GM19035 (cell line): ENCODE data around the gene IRX4.
"Not testable (repeated sequence)": the region's sequence is repeated elsewhere in the genome, so short reads cannot be mapped to it uniquely, and the experiment has no call there.

ENCODE experiments used
- ATAC-seq: cut with Tn5 transposase; IDR thresholded peaks from one replicate; pipeline ENCODE4 v1.9.1; 2021; ENCODE audit not compliant: unreplicated experiment

Gene IRX4

DNA sequence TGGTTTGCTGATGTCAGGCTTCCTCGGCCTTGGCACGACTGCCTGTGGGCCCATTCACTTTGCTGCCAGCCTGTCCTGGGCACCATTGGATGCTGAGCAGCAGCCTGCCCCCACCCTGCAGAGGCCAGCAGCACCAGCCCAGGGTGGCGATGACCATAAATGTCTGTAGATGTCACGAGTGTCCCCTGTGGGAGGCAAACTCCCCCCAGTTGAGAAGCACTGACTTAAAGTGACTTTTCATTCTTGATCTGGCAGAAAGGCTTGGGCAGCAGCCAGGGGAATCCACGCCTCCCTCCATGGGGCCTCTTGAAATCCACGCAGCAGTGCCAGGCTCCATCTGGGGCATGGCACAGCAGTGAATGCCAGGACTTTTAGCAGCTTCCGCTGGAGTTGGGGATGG is 21.8 kb downstream of the IRX4 start:
- ATAC-seq, result no peak

DNA sequence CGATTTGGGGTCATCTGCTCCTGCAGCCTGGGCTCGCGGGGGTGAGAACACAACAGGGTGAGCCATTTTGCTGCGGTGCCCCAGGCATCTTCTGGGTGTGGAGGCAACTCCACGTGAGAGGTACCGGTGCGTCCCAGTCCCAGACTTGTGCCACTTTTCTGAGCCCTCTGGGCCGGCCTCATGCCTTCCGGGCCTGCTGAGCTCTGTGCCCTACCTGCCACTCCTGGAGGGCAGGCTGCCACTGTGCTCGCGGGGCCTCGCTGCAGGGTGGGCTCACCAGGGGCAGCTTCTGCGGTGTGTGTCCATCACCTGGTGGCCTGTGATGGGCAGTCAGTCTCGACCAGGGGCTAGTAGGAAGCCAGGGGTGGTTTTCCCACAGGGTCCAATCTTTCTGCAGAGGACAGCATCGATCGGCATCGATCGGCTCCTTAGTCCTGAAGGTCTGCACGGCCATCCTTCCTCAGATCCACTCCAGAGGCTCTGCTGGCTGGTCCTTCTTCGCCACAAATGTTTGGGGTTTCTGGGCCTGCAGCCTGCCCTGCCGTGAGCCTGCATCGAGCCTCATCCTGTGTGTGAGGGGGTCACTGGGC is 22.6 kb downstream of the IRX4 start:
- no peak for ATAC-seq

GRCh38 chr5:1859099-1859498 is 23.6 kb downstream of the IRX4 start:
- ATAC-seq, result no peak

- ATAC-seq, result no peak
Observed at GRCh38 chr5:1858436-1858835, 24.3 kb downstream of the IRX4 start.

DNA sequence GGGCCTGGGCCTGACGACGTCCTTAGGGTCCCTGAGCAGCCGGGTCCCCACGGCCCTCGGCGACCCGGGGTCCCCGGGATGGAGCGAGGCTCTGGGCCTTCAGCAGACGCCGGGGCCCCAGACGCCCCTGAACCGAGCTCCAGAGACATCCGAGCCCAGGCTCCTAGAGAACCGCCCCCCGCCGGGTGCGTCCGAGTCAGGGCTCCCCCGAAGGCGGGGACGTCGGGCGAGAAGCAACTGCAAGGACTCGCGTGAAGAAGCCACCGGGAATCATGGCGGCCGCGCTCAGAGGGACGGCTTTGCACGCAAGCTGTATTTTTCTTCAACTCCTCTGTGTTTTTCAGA is 25.5 kb downstream of the IRX4 start:
- ATAC-seq, result no peak

GRCh38 chr5:1856596-1857255 is 26.0 kb downstream of the IRX4 start:
- no peak for ATAC-seq

DNA sequence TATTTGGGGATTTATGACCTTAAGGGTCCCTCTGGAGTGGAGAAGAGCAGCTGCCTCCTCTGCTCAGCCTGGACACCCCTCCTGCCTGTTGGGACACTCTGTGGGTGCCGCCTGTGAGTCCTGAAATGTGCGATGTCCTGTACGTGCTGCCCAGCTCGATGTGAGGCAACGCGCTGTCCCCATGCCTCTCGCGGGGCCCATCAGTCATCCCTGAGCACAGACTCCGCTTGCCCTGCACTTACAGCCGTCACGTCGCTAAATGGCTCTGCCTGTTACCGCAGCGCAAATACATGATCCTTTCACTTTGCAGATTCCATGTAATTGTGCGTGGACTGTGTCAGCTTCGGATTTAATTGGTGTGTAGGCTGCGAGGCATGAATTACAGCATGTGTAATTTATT is 27.1 kb downstream of the IRX4 start:
- no peak for ATAC-seq

DNA sequence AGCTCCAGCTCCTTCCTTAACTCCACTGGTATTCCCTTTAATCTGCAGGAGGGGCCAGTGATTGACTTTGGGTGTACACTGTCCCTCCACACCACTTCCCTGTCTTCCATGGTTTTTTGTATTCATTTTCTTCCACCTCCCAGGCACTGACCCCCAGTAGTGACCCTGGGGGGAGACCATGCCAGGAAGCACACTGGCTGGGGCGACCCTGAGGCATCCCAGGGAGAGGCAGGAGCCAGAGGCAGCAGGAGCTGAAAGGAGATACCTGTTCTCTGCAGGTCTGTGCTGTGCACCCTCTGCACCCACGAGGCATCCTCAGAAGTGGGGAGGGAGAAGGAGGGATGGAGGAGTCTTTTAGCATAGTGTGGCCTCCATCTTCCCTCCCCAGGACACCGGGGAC is 27.6 kb downstream of the IRX4 start:
- no peak for ATAC-seq

GRCh38 chr5:1853531-1853930 is 29.2 kb downstream of the IRX4 start:
- ATAC-seq, result no peak

- no peak for ATAC-seq
Observed at GRCh38 chr5:1852324-1852947, 30.3 kb downstream of the IRX4 start.

- no peak for ATAC-seq
Observed at GRCh38 chr5:1851290-1851934, 31.3 kb downstream of the IRX4 start.

- ATAC-seq, result no peak
Observed at GRCh38 chr5:1850324-1851154, 32.2 kb downstream of the IRX4 start.

- ATAC-seq, result no peak
Observed at GRCh38 chr5:1847611-1848010, 35.1 kb downstream of the IRX4 start.

GRCh38 chr5:1847056-1847455 is 35.7 kb downstream of the IRX4 start:
- ATAC-seq, result no peak

- ATAC-seq, result no peak
Observed at GRCh38 chr5:1846583-1846982, 36.1 kb downstream of the IRX4 start.

- ATAC-seq, result no peak
Observed at GRCh38 chr5:1845696-1846095, 37.0 kb downstream of the IRX4 start.

DNA sequence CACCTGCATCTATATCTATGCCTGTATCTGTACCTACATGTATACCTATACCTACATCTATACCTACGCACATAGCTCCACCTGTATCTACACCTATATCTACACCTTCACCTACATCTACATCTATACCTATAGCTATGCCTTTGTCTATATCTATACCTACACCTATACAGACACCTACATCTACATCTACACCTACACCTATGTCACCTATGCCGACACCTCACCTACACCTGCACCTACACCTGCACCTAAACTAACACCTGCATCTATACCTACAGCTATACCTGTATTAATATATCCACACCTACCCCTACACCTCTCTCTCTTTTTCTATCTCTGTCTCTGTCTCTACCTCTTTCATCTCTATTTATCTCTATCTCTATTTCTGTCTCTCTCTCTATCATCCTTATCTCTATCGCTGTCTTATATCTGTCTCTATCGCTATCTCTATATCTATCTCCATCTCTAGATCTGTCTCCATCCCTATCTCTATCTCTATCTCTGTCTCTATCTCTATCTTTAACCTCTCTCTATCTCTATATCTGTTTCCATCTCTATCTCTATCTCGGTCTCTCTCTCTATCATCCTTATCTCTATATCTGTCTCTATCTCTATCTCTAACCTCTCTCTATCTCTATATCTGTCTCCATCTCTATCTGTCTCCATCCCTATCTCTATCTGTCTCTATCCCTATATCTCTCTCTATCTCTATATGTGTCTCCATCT is 37.9 kb downstream of the IRX4 start:
- no peak for ATAC-seq

DNA sequence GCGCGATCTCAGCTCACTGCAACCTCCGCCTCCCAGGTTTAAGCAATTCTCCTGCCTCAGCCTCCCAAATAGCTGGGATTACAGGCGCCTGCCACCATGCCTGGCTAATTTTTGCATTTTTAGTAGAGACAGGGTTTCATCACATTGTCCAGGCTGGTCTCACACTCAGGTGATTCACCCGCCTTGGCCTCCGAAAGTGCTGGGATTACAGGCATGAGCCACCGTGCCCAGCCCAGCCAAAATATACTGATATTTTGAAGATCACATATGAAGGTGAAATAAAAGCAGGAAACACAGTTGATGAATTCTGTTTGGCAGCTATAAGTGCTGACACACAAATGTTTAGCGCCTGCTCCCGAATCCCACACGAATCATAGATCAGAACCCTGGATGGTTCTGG is 39.0 kb downstream of the IRX4 start:
- not testable (repeated sequence) for ATAC-seq

DNA sequence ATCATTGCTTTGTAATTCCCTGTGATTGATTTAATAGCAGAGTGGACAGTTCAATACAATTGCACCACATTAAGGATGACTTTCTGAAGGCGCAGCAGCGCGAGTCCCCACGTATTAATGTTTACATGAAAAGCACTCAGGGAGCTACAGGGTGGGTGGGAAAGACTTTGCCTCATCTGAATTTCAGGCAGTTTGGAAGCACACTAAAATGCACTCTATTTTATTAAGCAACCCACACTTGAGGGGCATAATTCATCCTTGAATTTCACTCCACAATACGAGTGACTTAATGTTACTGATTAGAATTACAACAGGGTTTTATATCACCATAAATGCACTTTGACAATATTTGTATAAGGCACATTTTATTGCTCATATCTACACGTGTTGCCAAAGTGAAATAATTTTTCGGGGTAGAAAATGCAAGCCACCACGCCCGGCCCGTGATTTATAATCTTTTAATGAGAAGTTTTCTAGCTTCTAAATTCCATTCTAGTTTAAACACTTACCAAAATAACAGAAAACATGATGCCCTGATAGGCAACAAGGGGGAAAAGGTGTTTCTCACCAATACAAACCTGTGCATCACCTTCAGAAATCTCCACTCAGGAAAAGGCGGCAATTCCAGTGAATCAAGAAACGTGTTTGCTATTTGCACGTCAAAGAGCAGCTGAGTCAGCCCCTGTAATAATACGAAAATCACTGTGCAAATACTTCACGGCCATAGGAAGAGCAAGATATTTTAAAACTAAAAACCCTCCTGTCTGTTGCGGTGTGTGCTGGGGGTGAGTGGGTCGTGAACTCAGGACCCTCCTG is 40.5 kb downstream of the IRX4 start:
- ATAC-seq, result no peak
